K562 (cell line): ENCODE results near the gene IL4R. TPM values are rescaled to one million over a fixed set of nuclear protein-coding genes. Genes with fewer than 3 reads are reported as not detected.
"Not testable (repeated sequence)": the region's sequence is repeated elsewhere in the genome, so short reads cannot be mapped to it uniquely, and the experiment has no call there.

Experiments
- ATAC-seq: fragments of 200-7000 bp; cut with Tn5 transposase; 3 replicates; pipeline ENCODE4 v1.9.1; 2020; ENCODE audit warnings: moderate library complexity
- BruUV-seq: library from RNA; stranded (reverse); fragments of 400-500 nt; replicated peaks from 2 replicates; lab custom pipeline; 2021; lab: Mats Ljungman, UMichigan
- CTCF ChIA-PET: fragments of 300-600 bp; formaldehyde crosslinking; extraction: SDS; loops from one replicate; lab custom pipeline; 2021; ENCODE audit warnings: low intra/inter-chr PET ratio; lab: Yijun Ruan, JAX
- POLR2A ChIA-PET: fragments of 300-600, 350-650 bp; sonication (Branson Sonifier 250); formaldehyde crosslinking; extraction: SDS; loops from one replicate; lab custom pipeline; 2021; ENCODE audit warnings: antibody characterized with exemption, inconsistent platforms; lab: Yijun Ruan, JAX
- DNase-seq, 4 experiments: peaks; one replicate each; pipeline versions ENCODE4 v3.0.0 to v3.0.0-alpha.2; 2011 to 2018; ENCODE audit warnings: low spot score in 3 of 4, mixed read lengths in 3 of 4; ENCODE audit errors: extremely low read depth in 1 of 4
- FAIRE-seq: peaks from 2 replicates; lab custom pipeline; 2011; peaks lifted over from hg19 to GRCh38; lab: Jason Lieb, UNC
- H2AFZ ChIP-seq: 2 replicates; pipeline ENCODE4 v1.6.0; 2011; ENCODE audit warnings: low read depth, low read length, control low read depth, inconsistent platforms
- H3K27ac ChIP-seq: fragments of 200-600 bp; 3 replicates; pipeline ENCODE4 v1.8.0; 2011; ENCODE audit warnings: low read depth, mild to moderate bottlenecking, control low read depth, inconsistent platforms, low read length, moderate library complexity, mixed read lengths; ENCODE audit errors: extremely low read depth
- H3K27me3 ChIP-seq, 2 experiments: fragments of 300-600 bp in 1 of 2; 2 replicates in 1 of 2; 3 replicates in 1 of 2; pipeline versions ENCODE4 v1.6.0 to v1.8.0; 2011; ENCODE audit warnings: inconsistent platforms in 2 of 2, low read length in 2 of 2, mild to moderate bottlenecking in 1 of 2, mixed read lengths in 1 of 2, moderate library complexity in 1 of 2; ENCODE audit not compliant: control insufficient read depth in 2 of 2, insufficient read depth in 2 of 2
- H3K36me3 ChIP-seq: fragments of 300-600 bp; 3 replicates; pipeline ENCODE4 v1.8.0; 2011; ENCODE audit warnings: mild to moderate bottlenecking, low read length, inconsistent platforms; ENCODE audit not compliant: control insufficient read depth, insufficient read depth
- H3K4me1 ChIP-seq, 2 experiments: fragments of 200-600 bp in 1 of 2; replicated peaks in 1 of 2; 2 replicates in 1 of 2; 3 replicates in 1 of 2; pipeline versions ENCODE4 v1.5.1 to v1.8.0; 2011; ENCODE audit warnings: inconsistent platforms in 2 of 2, low read length in 2 of 2, mild to moderate bottlenecking in 1 of 2, mixed read lengths in 1 of 2, moderate library complexity in 1 of 2; ENCODE audit not compliant: control insufficient read depth in 2 of 2, insufficient read depth in 2 of 2
- H3K4me2 ChIP-seq: 2 replicates; pipeline ENCODE4 v1.6.1; 2011; ENCODE audit warnings: low read length, control low read depth, inconsistent platforms, mixed read lengths; ENCODE audit not compliant: insufficient read depth
- H3K4me3 ChIP-seq: fragments of 200-600 bp; sonication (generic), shearing (Covaris generic); 2 replicates; pipeline ENCODE4 v1.5.1; 2016; ENCODE audit warnings: control low read depth, inconsistent platforms
- H3K79me2 ChIP-seq: fragments of 200-600 bp; 3 replicates; pipeline ENCODE4 v1.8.0; 2011; ENCODE audit warnings: low read length, inconsistent platforms; ENCODE audit not compliant: control insufficient read depth, insufficient read depth
- H3K9ac ChIP-seq, 2 experiments: 2 replicates each; pipeline versions ENCODE4 v1.6.0 to v1.6.1; 2011; ENCODE audit warnings: low read depth in 2 of 2, low read length in 2 of 2, control low read depth in 1 of 2, inconsistent platforms in 1 of 2, mild to moderate bottlenecking in 1 of 2, mixed read lengths in 1 of 2; ENCODE audit not compliant: insufficient read depth in 1 of 2
- H3K9me1 ChIP-seq: one replicate; pipeline ENCODE4 v1.6.0; 2011; ENCODE audit warnings: inconsistent platforms, mild to moderate bottlenecking, low read length, moderate library complexity; ENCODE audit not compliant: control insufficient read depth, insufficient read depth
- H3K9me3 ChIP-seq: replicated peaks from 2 replicates; pipeline ENCODE4 v1.5.1; 2011; ENCODE audit warnings: low read depth, low read length, inconsistent platforms; ENCODE audit not compliant: control insufficient read depth, insufficient read depth
- H4K20me1 ChIP-seq: replicated peaks from 2 replicates; pipeline ENCODE4 v1.6.1; 2011; ENCODE audit warnings: low read length, inconsistent platforms, mixed read lengths; ENCODE audit not compliant: control insufficient read depth, insufficient read depth
- ATF1 ChIP-seq, 2 experiments: fragments of 450-650 bp in 1 of 2; IDR thresholded peaks; 2 replicates each; pipeline ENCODE4 v1.6.1; 2016; ENCODE audit warnings: missing compliant biosample characterization in 1 of 2, missing genetic modification characterization in 1 of 2
- BCOR ChIP-seq: fragments of 450-650 bp; IDR thresholded peaks from 2 replicates; pipeline ENCODE4 v1.6.1; 2016
- HDAC1 ChIP-seq, 2 experiments: fragments of 450-650 bp; IDR thresholded peaks; 2 replicates each; pipeline ENCODE4 v1.6.1; 2016 to 2017; ENCODE audit warnings: inconsistent platforms in 1 of 2, mild to moderate bottlenecking in 1 of 2, moderate library complexity in 1 of 2
- POU5F1 ChIP-seq: fragments of 150-350 bp; IDR thresholded peaks from 2 replicates; pipeline ENCODE4 v1.6.1; 2014; ENCODE audit warnings: borderline replicate concordance, low read length, low read depth, mild to moderate bottlenecking; ENCODE audit not compliant: partially characterized antibody
- ZNF121 ChIP-seq: sonication (generic); formaldehyde crosslinking; conservative IDR thresholded peaks from 2 replicates; pipeline ENCODE4 v1.8.0; 2022; ENCODE audit warnings: missing genetic modification reagents
- WGBS: fragments of 100-300 bp; shearing (Covaris generic); methylation state at CpG from one replicate; pipeline ENCODE4 v1.1.6; 2016; ENCODE audit warnings: low coverage, mixed read lengths; ENCODE audit not compliant: insufficient coverage; ENCODE audit errors: missing lambda C conversion rate; 5-methylcytosine and 5-hydroxymethylcytosine counted together
- in situ Hi-C: fragments of 300-500 bp; cut with MboI; formaldehyde crosslinking; loops from 4 replicates; pipeline ENCODE4 v1.15.0; 2018; ENCODE audit warnings: inconsistent platforms, mixed read lengths
- intact Hi-C: fragments of 100-400 bp; cut with micrococcal nuclease; formaldehyde crosslinking; loops from 2 replicates; pipeline ENCODE4 v1.14.2; 2022
- polyA plus RNA-seq, 8 experiments: library from polyadenylated mRNA; depleted of rRNA in 4 of 8; stranded (reverse) in 5 of 8; unstranded in 3 of 8; fragments of >200 nt; fragmentation: Nextera tagmentation in 2 of 8; fragmentation: Illumina TruSeq in 1 of 8; extraction: Ambion mirVana in 2 of 8; extraction: Trizol in 1 of 8; gene quantifications; 2 replicates each; pipeline versions ENCODE4 v1.2.1 to v1.2.3, GENCODE V29; 2011 to 2014; ENCODE audit warnings: inconsistent platforms in 1 of 8, missing spikeins in 1 of 8
- total RNA-seq, 7 experiments: library from RNA; depleted of rRNA in 6 of 7; stranded (reverse); fragments of >200 nt in 6 of 7; fragmentation: Illumina TruSeq in 2 of 7; extraction: Trizol in 2 of 7; gene quantifications; 2 replicates each; pipeline versions ENCODE4 v1.2.1 to v1.2.3, GENCODE V29; 2011 to 2021; ENCODE audit warnings: low replicate concordance in 1 of 7
- TF ChIP-seq, protein P1 (sequence below): IDR thresholded peaks from 2 replicates; pipeline ENCODE4 v1.6.1; 2011; ENCODE audit warnings: borderline replicate concordance, low read depth, mild to moderate bottlenecking, moderate library complexity, low read length; ENCODE audit not compliant: insufficient read depth, poor library complexity, severe bottlenecking
- TF ChIP-seq, protein P2 (sequence below): fragments of 450-650 bp; IDR thresholded peaks from 2 replicates; pipeline ENCODE4 v1.7.0; 2016; ENCODE audit warnings: borderline replicate concordance
- TF ChIP-seq, protein P3 (sequence below), 3 experiments: fragments of 200-800 bp in 1 of 3; sonication (Bioruptor generic) in 1 of 3; sonication (generic) in 1 of 3; formaldehyde crosslinking in 1 of 3; IDR thresholded peaks; 2 replicates each; pipeline versions ENCODE4 v1.6.1 to v1.8.0; 2016 to 2022; ENCODE audit warnings: mild to moderate bottlenecking in 2 of 3, missing compliant biosample characterization in 2 of 3, missing genetic modification characterization in 2 of 3, missing genetic modification reagents in 1 of 3

The IL4R gene
- total and polyA plus RNA-seq, 9 of the 15 experiments (the other 6 are each of a cell fraction or from before 2014, with no cell fraction given), result 0.17 to 5.8 (median 3.3) TPM

DNA sequence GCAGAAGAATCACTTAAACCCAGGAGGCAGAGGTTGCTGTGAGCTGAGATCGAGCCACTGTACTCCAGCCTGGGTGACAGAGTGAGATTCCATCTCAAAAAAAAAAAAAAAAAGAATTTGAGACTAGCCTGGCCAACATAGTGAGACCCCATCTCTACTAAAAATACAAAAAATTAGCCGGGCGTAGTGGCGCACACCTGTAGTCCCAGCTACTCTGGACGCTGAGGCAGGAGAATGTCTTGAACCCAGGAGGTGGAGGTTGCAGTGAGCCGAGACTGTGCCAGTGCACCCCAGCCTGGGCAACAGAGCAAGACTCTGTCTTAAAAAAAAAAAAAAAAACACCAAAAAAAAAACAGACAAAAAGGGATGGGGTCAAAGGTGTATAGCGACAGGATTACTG lies 41.1 kb upstream of the IL4R start:
- H3K4me1 ChIP-seq, H2AFZ ChIP-seq, H3K9ac ChIP-seq, ATAC-seq, FAIRE-seq, H3K9me1 ChIP-seq, BruUV-seq, H3K9me3 ChIP-seq, H4K20me1 ChIP-seq, intact Hi-C loops, H3K27ac ChIP-seq, H3K36me3 ChIP-seq, H3K4me3 ChIP-seq, H3K27me3 ChIP-seq, H3K4me2 ChIP-seq, DNase-seq, CTCF ChIA-PET, POLR2A ChIA-PET, in situ Hi-C loops: not testable (repeated sequence)
- H3K79me2 ChIP-seq, result peaks cover 21% of the 10 kb centered on the region
- TF ChIP-seq BCOR, result peak; percentile 71
- peak; percentile 99 for TF ChIP-seq ZNF121 (CRISPR knock-in tag)
- WGBS, result 82% methylated on average over 7 of the region's 7 CpGs

DNA sequence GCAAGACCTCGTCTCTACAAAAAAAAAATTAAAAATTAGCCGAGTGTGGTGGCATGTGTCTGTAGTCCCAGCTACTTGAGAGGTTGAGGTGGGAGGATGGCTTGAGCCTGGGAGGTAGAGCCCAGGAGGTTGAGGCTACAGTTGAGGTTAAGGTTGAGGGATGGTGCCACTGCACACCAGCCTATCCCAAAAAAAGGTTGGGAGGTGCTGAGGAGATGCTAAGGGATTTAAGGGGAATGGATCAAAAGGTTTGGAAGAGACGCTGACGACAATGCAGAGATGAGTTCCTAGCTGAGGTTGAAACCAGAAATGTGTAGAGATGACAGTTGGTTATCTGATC lies 40.5 kb upstream of the IL4R start:
- CTCF ChIA-PET, result no interaction called here
- DNase-seq, result no peak
- in situ Hi-C loops (no loop called here), intact Hi-C loops (no loop called here)
- Histone ChIP-seq H3K9ac (no peak overlapping the region), H2AFZ (no peak overlapping the region), H4K20me1 (no peaks in the 10 kb centered on the region), H3K79me2 (peaks cover 16% of the 10 kb centered on the region), H3K36me3 (no peaks in the 10 kb centered on the region), H3K9me1 (no peaks in the 10 kb centered on the region), H3K4me3 (no peak overlapping the region), H3K4me1 (peaks cover 4 to 7% of the 10 kb centered on the region in 2 experiments; a peak in 3 of 5 replicates), H3K27me3 (peaks cover 0 to 3% of the 10 kb centered on the region in 2 experiments; a peak in 1 of 5 replicates), H3K9me3 (no peaks in the 10 kb centered on the region), H3K4me2 (no peak overlapping the region), H3K27ac (no peak overlapping the region)
- no TSS peak for BruUV-seq
- FAIRE-seq, result no peak
- WGBS, result 52% methylated on average over 4 of the region's 4 CpGs
- TF ChIP-seq, protein P1, sequence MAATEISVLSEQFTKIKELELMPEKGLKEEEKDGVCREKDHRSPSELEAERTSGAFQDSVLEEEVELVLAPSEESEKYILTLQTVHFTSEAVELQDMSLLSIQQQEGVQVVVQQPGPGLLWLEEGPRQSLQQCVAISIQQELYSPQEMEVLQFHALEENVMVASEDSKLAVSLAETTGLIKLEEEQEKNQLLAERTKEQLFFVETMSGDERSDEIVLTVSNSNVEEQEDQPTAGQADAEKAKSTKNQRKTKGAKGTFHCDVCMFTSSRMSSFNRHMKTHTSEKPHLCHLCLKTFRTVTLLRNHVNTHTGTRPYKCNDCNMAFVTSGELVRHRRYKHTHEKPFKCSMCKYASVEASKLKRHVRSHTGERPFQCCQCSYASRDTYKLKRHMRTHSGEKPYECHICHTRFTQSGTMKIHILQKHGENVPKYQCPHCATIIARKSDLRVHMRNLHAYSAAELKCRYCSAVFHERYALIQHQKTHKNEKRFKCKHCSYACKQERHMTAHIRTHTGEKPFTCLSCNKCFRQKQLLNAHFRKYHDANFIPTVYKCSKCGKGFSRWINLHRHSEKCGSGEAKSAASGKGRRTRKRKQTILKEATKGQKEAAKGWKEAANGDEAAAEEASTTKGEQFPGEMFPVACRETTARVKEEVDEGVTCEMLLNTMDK, result no peak
- TF ChIP-seq POU5F1, result no peak
- TF ChIP-seq, protein P2, sequence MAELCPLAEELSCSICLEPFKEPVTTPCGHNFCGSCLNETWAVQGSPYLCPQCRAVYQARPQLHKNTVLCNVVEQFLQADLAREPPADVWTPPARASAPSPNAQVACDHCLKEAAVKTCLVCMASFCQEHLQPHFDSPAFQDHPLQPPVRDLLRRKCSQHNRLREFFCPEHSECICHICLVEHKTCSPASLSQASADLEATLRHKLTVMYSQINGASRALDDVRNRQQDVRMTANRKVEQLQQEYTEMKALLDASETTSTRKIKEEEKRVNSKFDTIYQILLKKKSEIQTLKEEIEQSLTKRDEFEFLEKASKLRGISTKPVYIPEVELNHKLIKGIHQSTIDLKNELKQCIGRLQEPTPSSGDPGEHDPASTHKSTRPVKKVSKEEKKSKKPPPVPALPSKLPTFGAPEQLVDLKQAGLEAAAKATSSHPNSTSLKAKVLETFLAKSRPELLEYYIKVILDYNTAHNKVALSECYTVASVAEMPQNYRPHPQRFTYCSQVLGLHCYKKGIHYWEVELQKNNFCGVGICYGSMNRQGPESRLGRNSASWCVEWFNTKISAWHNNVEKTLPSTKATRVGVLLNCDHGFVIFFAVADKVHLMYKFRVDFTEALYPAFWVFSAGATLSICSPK, result no peak
- TF ChIP-seq, protein P3, sequence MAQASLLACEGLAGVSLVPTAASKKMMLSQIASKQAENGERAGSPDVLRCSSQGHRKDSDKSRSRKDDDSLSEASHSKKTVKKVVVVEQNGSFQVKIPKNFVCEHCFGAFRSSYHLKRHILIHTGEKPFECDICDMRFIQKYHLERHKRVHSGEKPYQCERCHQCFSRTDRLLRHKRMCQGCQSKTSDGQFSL (CRISPR knock-in tag; IDR thresholded peaks at IDR 0.05), result no peak
- TF ChIP-seq, protein P3 (tag; IDR thresholded peaks at IDR 0.05), result no peak
- no peak for TF ChIP-seq ATF1 (CRISPR knock-in tag; IDR thresholded peaks at IDR 0.05)
- no peak for TF ChIP-seq ATF1 (tag; IDR thresholded peaks at IDR 0.05)
- TF ChIP-seq HDAC1 (IDR thresholded peaks at IDR 0.05), result no peak
- no peak for ATAC-seq
- POLR2A ChIA-PET, result no interaction called here
